NOMO-1 treated with DMSO at 0.1 percent for 48 hours (cell line): ENCODE results near the gene GBE1.
"Not testable (repeated sequence)": the region's sequence is repeated elsewhere in the genome, so short reads cannot be mapped to it uniquely, and the experiment has no call there.

Source experiments
- DNase-seq: peaks from one replicate; lab custom pipeline; 2025; ENCODE audit not compliant: unreplicated experiment; lab: John Stamatoyannopoulos, UW

GBE1 gene

DNA sequence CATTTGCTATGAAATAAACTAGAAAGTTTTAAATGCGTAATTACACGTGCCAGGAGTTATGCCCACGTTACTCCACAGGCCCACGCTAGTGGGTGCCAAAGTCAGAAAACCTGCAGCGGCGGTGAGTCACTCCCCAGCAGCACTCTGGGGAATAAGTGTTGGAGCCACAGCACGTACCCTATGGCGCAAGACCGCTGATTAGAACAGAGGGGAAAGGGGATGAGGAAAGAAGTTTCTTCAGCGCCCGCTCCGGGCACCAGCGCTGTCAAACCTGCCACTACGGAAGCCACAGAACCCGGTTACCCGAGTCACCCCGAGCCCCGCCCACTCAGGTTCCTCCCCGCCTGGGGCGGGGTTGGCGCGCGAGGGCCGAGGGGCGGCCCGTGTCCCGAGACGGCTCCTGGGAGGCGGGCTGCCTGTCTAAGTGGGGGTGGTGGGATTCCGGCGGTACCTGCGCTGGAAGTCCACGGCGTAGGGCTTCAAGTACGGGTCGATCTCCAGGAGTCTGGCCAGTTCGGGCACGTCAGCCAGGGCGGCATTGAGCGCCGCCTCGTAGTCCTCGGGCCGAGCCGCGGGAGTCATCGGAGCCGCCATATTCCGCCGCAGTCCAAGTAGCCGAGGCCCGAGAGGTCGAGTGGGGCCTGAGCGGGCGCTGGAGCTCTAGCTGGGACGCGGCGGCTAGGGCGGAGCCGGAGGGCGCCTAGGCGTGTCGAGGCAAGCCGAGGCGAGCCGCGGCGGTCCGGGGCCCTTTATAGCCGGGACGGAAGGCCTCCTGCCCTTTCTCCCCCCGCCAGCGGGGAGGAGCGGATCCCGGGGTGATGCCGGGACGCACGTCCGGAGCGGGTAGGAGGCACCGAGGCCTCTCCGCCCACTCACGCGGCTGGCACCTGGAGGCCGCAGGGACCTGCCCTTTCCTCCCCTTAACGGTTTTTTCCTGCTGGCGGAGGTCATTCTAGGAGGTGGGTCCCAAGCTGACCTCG is at the start of gene GBE1:
TSS of gene GBE1 (minus strand) at position 722 of the 980 bp plus-strand sequence. CDS start at position 594, 128 bp downstream.
- DNase-seq, result peak; percentile 99

DNA sequence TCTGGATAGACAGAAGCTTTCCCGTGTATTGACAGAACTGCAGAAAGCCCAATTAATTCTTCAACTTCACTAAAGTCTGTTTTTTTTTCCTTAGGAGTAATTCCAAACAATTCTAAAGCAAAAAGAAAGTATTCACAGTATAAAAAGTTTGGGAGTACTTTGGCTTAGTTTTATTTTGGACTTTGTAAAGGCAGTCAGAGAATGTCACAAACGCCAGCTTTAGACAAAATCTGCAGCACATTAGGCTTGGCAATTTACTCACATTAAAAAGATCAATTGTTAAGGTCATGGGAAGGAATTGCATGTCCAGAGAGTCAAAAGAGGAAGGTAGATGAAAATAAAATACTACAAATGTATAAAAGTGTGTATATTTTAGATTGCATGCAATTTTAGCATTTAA is 47.5 kb upstream of the GBE1 start:
- DNase-seq, result no peak

DNA sequence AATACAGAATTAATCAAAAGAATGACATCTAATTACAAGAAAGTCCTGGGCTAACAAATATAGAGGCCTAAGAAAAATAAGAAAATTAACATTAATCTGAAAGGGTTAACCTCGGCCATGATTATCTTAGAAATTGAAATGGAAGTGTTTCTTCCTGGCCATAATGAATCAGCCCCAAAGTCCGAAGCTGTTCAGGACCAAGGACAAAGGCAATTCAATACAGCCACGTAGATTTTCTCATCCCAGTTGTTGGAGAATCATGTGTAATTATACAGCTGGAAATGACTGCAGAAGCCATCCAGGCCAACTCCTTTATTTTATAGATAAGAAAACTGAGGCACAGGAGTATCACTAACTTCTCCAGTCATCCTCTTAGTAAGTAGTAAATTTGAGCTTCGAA is 38.0 kb upstream of the GBE1 start:
- no peak for DNase-seq

DNA sequence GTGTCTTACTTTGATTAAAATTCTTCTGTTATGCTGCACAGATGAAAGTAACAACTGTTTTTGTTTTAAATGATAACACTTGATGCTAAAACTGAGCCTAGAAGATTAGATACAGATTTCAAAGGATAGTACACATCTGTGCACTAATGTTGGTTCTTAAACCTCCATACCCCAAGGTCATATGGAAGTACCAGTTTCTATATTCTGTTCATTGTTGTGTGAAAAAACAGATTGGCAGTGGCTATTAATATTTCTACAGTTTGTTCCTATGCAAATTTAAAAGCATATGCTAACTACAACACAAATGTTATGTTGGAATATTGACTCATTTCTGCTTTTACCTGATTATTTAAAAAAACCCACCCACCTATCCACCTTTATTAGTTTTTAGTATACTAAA is 32.0 kb upstream of the GBE1 start:
- DNase-seq, result no peak

DNA sequence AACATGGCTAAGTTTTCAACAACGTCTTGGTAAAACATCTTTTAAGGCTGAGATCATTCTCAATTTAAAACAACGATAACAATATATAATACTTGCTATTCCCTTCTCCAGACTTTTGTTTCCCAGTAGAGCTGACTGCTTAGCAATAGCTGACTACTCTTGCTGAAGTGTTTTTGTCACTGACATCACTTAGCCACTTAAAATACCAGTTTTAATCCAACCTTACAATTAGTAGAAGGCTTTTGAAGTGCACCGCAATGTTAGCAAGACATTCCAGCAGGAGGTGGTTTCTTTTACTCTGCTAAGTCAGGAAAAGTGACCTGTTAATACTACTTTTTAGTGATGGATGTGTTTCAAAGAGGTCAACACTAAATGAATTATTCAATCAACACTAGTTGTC is 28.7 kb upstream of the GBE1 start:
- DNase-seq, result no peak

DNA sequence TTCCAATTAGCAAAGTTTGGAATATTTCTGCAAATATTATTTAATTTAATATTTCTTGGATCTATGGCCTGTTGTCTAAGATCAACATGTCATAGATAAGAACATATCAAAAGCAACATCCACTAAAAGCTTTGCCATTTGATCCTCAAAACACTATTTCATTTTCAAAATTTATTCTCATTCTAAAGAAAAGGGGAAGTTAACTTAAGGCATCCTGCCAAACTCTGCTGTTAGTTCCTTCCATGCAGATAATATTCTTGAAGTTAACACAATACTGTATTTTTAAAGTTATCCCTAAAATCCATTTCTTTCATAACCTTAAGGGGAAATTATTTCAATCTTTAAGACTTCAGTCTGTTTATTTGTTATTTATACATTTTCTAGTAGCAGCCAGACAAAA is 28.2 kb upstream of the GBE1 start:
- peak; percentile 40 for DNase-seq

DNA sequence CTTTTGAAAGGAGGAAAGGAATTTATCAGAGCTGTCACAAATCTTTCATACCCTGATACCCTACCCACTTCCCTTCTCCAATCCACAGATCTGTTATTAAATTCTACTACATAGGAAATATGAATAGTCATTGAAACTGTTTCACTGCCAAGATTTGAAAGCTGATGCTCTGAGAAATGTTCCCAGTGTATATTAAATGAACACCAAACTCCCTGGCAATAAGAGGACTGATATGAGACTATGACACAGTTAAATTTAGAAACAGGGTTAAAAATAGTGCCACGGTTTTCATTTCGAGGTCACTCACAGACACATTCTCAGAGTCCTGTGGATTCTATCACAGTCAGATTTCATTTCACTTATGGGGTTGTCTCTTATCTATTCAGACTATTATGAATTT is 27.2 kb upstream of the GBE1 start:
- DNase-seq, result no peak

DNA sequence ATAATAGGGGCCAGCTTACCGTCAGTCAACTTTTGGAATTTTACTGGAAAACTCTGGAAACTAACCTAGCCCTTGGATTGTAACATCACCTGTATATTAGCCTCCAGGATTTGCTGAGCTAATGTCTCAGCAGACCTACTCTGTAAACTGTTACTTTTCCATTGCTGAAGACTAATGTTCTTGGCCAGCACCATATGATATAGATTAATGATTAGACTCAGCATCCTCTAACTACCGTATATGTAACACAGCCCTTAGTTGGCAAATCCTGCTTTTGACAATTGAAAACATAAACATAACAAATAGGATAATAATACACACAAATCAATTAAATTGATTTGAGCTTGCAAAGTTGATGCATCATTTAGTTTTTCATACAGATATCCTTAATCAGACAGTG is 26.6 kb upstream of the GBE1 start:
- no peak for DNase-seq

DNA sequence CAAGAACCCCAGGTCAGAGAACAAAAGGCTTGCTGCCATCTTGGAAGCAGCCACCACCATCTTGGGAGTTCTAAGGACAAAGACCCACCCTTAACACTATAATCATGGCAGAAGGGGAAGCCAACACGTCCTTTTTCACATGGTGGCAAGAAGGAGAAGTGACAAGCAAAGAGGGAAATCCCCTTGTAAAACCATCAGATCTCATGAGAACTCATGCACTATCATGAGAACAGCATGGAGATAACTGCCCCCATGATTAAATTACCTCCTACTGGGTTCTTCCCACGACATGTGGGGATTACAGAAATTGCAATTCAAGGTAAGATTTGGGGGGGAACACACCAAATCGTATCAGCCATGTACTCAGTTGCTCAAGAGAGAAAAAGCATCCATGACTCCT is 21.1 kb upstream of the GBE1 start:
- DNase-seq, result peak; percentile 2

DNA sequence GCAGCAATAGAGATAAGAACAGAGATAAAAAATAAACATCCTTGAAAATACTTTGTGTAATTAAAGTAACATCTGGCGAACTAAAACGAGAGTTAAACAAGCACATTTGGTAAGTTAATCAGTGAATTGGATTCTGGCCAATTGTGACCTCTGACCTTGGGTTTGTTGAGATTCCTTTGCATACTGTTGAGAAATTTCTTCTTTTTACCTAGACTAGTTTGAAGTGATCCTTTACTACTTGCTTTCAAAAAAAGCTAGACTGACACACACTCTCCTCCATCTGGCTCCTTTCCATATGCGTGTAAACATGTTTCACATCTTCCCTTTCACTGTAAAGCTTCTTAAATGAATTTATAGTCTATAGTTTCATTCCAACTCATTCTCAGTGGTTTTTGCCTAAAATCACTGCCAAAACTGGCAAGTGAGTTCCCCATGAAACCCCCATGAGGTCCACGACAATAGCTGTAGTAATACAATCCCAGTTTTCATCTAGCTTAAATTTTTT is 17.3 kb upstream of the GBE1 start:
- no peak for DNase-seq

DNA sequence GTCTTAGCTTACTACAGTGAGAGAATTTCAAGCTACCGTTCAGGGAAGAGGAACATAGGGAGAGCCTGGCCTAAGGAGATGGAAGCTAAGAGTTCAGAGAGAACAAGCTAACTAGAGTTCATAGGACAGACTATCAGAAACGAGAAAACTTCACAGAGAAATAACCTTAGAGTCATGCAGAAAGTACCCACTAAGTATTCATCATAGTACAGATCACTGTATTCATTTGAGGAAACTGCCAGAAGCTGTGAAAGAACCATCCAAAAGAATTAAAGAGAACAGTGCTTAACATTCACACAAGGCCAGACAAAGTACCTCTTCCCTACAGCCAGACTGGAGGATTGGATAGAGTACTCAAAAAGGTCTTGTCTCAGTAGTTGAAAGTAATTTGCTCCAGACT is 15.2 kb upstream of the GBE1 start:
- no peak for DNase-seq

DNA sequence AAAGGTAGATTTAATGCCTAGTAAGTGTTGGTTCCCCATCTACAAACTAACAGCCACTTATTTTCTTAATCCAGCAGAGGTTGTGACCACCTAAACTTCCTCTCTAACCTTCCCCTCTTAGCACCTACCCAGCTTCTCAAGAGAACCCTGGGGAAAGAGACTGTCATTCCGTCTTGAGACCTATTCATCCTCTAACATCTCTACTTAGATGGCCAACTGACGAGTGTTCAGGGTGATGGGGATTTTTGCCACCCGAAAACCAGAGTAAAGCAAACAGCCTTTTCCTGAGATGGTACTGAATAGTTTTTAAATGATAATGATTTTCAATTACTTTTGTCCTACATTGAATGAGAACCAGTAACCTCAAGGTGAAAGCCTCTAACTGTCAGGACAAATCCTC is 9.3 kb upstream of the GBE1 start:
- DNase-seq, result no peak

DNA sequence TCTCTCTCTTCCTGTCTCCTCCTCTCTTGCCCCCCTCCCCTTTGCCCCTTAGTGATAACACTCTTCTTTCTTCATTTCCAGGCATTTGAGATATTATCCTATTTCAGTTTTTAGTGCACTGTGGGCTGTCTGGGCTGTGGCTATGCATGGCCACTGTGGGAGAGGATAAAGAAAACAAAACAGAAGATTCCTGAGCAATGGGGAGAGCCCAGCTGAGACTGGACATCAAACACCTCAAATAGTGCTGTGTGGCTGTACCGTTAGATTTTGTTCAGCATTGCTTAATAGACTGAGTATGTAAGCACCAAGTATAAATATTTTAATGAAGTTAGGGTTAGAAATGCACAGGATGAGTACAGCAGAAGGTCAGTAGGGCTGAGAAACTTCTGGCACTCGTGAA is 7.9 kb upstream of the GBE1 start:
- no peak for DNase-seq

DNA sequence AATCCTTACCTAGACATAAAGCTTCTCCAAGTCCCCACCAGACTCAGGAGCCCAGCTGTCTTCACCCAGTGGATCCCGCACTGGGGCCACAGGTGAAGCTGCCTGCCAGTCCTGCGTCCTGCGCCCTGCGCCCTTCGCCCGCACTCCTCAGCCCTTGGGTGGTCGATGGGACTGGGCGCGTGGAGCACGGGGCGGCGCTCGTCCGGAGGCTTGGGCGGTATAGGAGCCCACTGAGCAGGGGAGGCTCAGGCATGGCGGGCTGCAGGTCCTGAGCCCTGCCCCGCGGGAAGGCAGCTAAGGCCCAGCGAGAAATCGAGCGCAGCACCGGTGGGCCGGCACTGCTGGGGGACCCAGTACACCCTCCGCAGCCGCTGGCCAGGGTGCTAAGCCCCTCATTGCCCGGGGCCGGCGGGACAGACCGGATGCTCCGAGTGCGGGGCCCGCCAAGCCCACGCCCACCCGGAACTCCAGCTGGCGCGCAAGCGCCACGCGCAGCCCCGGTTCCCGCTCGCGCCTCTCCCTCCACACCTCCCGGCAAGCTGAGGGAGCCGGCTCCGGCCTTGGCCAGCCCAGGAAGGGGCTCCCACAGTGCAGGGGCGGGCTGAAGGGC is 5.9 kb upstream of the GBE1 start:
- not testable (repeated sequence) for DNase-seq

DNA sequence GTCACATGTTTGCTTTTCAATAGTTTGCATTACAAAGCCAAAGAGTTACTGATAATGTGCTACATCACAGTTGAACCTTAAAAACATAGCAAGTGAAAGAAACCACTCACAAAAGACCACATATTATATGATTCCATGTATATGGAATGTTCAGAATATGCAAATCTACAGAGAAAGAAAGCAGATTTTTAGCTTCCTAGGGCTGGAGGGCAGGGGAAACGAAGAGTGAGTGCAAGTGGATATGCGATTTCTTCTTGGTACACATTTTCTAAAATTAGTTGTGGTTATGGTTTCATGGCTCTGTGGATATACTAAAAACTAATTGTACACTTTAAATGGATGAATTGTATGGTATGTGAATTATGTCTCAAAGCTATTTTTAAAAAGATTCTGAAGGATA is 4.0 kb upstream of the GBE1 start:
- no peak for DNase-seq

DNA sequence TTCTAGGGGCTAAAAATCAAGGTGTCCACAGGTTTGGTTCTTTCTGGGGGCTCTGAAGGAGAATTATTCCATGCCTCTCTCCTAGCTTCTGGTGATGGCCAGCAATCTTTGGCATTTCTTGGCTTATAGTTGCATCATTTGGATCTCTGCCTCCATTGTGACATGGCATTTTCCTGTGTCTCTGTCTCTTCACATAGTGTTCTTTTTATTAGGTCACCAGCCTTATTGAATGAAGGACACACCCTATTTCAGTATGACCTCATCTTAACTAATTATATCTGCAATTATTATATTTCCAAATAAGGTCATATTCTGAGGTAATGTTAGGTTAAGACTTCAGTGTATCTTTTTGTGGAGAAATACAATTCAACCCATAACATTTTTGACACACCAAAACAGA is 3.2 kb upstream of the GBE1 start:
- peak; percentile 23 for DNase-seq

DNA sequence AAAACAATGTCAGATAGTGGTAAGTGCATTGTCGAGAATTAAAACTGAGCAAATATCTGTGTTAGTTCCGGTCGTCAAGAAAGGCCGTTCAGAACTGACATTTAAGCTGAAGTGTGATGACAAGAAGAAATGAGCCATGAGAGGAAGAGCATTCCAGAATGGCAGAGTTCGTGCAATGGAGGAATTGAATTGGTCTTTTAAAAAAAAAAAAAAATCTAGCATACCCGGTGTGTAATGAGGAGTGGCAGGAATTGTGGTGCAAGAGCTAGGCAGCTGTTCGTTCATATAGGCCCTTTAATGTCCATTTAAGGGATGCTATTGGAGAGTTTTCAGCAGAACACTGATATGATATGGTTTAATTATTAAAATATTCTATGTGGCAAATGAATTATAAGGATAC is 2.6 kb upstream of the GBE1 start:
- no peak for DNase-seq

DNA sequence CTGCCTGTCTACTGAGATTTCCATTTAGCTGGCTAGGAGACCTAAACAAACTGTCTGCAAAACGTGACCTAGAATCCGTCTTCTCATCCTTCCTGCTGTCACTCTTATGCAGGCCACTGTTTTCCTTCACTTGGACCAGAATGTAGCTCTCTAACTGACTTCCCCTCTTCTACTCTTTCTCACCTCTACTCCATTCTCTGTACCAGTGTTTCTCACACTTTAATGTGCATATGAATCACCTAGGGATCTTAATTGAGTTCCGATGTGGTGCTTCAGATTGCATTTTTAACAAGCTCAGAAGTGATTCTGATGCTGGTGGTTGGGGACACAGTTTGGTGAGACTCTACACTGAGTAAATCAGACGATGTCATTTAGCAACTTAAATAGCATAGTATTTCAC is 1.6 kb upstream of the GBE1 start:
- no peak for DNase-seq

DNA sequence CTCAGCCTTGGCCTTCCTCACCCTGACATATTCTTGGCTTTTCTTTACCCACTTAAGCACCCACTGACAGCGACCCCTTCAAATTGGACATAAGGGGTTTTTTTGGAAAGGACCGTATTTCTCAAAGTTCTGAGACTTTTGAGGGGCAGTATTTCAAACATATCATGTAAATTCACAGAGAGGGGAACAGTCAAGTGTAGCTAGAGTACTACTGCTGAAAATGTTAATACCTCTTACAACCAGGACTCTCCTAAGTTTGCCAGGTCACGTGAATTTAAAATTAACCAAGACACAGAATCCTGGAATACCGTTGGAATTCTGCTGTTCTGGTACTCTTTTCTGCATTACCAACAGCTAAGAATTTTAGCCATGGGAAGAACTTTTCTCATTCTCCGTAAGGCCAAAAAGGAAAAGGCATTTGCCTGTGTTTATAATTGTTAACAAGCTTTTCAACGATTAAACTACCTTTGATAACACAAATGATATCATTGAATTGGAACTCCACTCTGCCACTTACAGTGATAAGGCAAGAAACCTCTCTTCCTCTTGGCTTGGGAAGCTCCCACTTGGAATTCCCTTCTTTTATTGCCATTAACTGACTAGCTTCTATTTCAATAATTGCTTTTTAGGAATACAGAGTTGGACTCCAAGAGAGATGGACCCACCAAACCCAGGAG is 597 bp upstream of the GBE1 start:
- DNase-seq, result no peak

DNA sequence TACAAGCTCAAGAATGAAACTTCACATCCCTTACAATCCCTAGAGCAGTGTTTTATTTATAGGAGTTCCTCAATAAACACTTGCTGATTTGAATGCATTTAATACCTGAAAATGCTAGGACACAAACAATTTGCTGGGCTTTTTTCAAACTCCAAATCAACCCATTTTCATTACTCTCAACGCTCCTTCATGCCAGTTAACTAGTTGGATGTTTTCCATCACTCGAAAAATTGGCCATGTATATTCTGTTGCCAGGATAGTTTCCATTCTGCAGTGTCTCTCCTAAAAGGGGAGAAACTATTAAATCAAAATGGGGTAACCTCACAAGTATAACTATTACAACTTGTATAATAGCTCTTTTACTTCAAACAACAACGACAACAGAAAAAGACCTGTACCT is 1.2 kb downstream of the GBE1 start:
- DNase-seq, result peak; percentile 10

DNA sequence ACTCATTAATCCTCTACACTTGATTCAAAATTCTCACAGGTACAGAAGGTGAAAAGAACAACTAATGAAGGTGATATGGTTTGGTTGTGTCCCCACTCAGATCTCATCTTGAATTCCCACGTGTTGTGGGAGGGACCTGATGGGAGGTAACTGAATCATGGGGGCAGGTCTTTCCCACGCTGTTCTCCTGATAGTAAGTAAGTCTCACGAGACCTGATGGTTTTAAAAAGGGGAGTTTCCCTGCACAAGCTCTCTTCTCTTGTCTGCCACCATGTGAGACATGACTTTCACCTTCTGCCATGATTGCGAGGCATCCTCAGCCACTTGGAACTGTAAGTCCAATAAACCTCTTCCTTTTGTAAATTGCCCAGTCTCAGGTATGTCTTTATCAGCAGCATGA is 2.7 kb downstream of the GBE1 start:
- DNase-seq, result not testable (repeated sequence)

DNA sequence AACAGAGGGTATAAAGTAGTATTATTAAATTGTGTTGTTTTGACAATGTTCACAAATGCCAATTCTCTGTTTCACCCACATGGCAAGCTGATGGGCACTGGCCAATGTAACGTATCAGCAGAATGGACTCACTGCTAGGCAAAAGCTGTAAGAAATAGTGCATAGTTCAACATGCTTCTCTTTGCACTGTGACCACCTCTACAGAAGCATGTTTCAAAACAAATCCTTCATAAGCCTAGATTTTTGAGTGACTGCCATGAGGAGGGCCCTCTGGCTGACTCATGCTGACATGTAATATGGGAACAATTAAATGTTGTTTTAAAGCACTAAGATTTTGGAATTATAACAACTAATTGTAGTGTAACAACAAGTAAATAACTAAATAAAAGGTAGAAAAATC is 3.2 kb downstream of the GBE1 start:
- no peak for DNase-seq
